GM04503 (cell line): ENCODE results near the gene ESYT3.
A peak's percentile ranks its signal among the peaks of the same experiment; 100 is the strongest.
"Not testable (repeated sequence)": the region's sequence is repeated elsewhere in the genome, so short reads cannot be mapped to it uniquely, and the experiment has no call there.

Source experiments
- DNase-seq: peaks from one replicate; pipeline ENCODE4 v3.0.0-alpha.2; 2012; ENCODE audit warnings: low read depth

The ESYT3 gene

GRCh38 chr3:138493804-138494606 is 59.6 kb downstream of the ESYT3 start:
- peak; percentile 82 for DNase-seq

DNA sequence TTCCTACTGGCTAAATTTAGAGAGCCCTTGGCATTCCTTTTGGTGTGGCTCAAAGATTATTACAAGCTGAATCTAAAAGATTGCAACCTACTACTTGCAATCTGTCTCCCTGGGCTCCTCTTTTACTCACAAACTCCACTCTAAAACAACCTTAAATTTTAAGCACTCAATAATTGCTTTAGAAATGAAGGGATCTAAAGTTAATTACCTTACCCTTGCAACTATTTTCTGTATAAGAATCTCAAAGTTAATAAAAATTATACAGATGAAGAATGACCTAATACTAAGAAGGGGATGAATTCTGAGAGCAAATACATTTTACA is 60.2 kb downstream of the ESYT3 start:
- DNase-seq: no peak

DNA sequence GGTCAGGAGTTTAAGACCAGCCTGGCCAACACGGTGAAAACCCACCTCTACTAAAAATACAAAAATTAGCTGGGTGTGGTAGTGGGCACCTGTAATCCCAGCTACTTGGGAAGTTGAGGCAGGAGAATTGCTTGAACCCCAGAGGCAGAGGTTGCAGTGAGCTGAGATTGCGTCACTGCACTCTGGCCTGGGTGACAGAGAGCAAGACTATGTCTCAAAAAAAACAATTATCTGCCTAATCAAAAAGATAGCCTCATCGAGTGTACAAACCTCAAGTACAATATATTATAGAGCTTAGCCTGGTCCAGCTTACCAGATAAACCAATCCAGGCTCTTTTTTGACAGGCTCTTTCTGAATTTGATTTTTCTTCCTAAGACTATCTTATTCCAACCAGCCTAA is 61.2 kb downstream of the ESYT3 start:
- DNase-seq: not testable (repeated sequence)

DNA sequence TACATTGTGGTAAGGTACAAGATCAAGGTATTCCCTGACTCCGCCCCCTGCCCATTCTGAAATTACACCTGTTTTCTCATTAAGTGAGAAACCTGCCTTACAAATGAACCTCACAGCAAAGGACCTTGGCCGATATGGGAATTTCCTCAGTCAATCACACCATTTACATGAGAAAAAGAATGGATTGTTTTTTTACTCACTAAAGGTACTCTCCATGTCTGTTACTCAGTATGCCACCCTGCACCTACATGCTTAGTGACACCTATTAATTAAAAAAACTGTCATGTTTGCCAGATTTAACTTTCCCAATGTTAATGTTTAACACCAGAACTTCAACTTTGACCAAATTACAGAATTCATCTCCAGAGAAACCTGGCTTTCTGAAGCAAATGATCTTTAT is 62.0 kb downstream of the ESYT3 start:
- DNase-seq: no peak

DNA sequence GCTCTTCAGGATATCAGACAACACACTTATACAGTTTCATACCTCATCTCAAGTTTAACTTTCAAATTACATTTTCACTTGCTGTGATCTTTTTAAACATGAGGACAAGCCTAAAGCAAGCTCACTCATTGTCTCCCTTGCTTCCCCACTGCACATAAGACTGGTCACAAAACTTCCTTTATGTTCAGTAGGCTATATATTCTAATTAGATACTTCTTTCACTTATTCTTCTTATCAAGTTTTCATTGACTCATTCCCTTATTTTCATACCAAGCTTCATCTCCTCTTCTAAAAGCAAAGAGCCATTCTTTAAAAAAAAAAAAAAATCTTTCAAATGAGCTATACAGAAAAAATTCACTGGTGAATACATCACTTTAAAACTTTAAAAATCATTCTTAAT is 62.6 kb downstream of the ESYT3 start:
- no peak for DNase-seq

GRCh38 chr3:138497851-138498250 is 63.4 kb downstream of the ESYT3 start:
- DNase-seq: no peak

DNA sequence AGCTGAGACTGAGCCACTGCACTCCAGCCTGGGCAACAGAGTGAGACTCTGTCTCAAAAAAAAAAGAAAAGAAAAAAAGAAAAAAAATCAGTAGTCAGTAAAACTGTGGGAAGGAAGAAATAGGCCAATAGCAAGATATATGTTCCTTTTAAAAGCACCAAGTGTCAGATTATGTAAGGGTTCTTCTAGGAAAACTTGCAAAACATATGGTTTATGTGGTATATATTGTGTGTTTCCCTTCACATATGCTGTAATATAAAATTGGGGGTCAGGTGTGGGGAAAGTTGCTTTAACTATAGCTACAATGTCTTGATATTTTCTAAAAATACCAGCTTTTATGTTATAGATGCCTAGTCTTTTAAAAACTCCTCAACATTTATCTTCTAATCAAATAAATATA is 64.6 kb downstream of the ESYT3 start:
- DNase-seq: no peak

DNA sequence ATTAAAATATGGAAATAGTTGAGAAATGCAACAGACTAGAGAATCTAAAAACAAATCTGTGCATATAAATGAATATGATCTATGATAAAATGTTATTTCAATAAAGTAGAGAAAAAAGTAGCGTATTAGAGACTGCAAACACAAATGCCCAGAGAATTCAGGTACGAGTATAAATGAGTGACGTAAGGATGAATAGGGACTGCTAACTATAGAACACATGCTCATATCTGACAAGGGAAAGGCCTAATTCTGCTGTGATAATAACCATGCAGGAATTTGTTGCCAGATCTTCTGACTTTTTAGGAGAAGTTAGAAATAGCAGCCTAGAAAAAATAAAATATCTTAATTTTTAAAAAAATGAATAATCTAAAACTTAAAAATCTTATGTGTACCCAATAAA is 73.1 kb downstream of the ESYT3 start:
- DNase-seq: no peak

DNA sequence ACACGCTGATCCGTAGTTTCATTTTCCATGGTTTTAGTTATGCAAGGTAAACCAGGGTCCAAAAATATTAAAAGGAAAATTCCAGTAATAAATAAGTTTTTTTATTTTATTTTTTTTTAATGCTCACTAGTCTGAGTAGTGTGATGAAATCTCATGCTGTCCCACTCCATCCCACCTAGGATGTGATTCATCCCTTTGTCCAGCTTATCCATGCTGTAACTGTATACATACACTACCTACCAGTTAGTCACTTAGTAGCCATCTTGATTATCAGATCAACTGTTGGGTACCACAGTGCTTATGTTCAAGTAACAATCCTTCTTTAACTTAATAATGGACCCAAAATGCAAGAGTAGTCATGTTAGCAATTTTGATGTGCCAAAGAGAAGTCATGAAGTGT is 75.2 kb downstream of the ESYT3 start:
- no peak for DNase-seq

- DNase-seq: no peak
Observed at GRCh38 chr3:138511945-138512344, 77.5 kb downstream of the ESYT3 start.

GRCh38 chr3:138513090-138513843 is 78.9 kb downstream of the ESYT3 start:
- DNase-seq: no peak

DNA sequence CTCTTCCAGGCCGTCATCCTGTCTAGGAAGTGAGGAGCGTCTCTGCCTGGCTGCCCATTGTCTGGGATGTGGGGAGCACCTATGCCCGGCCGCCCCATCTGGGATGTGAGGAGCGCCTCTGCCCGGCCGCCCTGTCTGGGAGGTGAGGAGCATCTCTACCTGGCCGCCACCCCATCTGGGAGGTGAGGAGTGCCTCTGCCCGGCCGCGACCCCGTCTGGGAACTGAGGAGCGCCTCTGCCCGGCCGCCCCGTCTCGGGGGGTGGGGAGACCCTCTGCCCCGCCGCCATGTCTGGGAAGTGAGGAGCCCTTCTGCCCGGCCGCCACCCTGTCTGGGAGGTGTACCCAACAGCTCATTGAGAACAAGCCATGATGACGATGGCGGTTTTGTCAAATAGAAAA is 87.0 kb downstream of the ESYT3 start:
- DNase-seq: not testable (repeated sequence)
